ENCODE results near the gene TRIO.
"Not testable (repeated sequence)": the region's sequence is repeated elsewhere in the genome, so short reads cannot be mapped to it uniquely, and the experiment has no call there.

The TRIO gene

GRCh38 chr5:14528926-14529325 lies 385.8 kb downstream of the TRIO start:
- no peak for DNase-seq

- DNase-seq: no peak
Measured at GRCh38 chr5:14531668-14532067, 388.5 kb downstream of the TRIO start.

GRCh38 chr5:14532180-14532579 lies 389.0 kb downstream of the TRIO start:
- DNase-seq: no peak

- no peak for DNase-seq
Measured at GRCh38 chr5:14534773-14535172, 391.6 kb downstream of the TRIO start.

- DNase-seq: no peak
Measured at GRCh38 chr5:14545308-14545707, 402.2 kb downstream of the TRIO start.

GRCh38 chr5:14545862-14546261 lies 402.7 kb downstream of the TRIO start:
- DNase-seq: no peak

- no peak for DNase-seq
Measured at GRCh38 chr5:14547666-14548065, 404.5 kb downstream of the TRIO start.

- no peak for DNase-seq
Measured at GRCh38 chr5:14551211-14551610, 408.1 kb downstream of the TRIO start.

- no peak for DNase-seq
Measured at GRCh38 chr5:14552017-14552416, 408.9 kb downstream of the TRIO start.

- not testable (repeated sequence) for DNase-seq
Measured at GRCh38 chr5:14554288-14554687, 411.1 kb downstream of the TRIO start.

GRCh38 chr5:14556015-14556414 lies 412.9 kb downstream of the TRIO start:
- no peak for DNase-seq

- DNase-seq: no peak
Measured at GRCh38 chr5:14557203-14557770, 414.1 kb downstream of the TRIO start.

- no peak for DNase-seq
Measured at GRCh38 chr5:14557791-14558415, 414.8 kb downstream of the TRIO start.

All from CD4-positive, alpha-beta T cell treated with Interleukin-12 subunit alpha and Interleukin-12 subunit beta, for 1 hour (primary cell).